Adrenal gland (tissue), 12 donors: ENCODE measurements around the gene GPR173. TPM values are rescaled to one million over a fixed set of nuclear protein-coding genes. Genes with fewer than 3 reads are reported as not detected.

ENCODE experiments used
- DNase-seq, 7 donors: peaks; one replicate each; pipeline ENCODE4 v3.0.0-alpha.2; 2019 to 2020
- H3K27ac ChIP-seq, 5 donors: fragments of 200-600 bp; sonication (generic) in 4 of 5; 1 replicate in 3 of 5; 2 replicates in 2 of 5; pipeline versions ENCODE4 v1.5.1 to v1.8.0; 2016 to 2020; ENCODE audit warnings: mild to moderate bottlenecking in 1 of 5
- H3K27me3 ChIP-seq: fragments of 200-600 bp; 2 replicates; pipeline ENCODE4 v1.8.0; 2021
- H3K36me3 ChIP-seq, 2 donors: fragments of 200-600 bp; replicated peaks in 1 of 2; 1 replicate in 1 of 2; 2 replicates in 1 of 2; pipeline versions ENCODE4 v1.5.1 to v1.8.0; 2018 to 2022
- H3K4me1 ChIP-seq, 2 donors: fragments of 200-600 bp; replicated peaks in 1 of 2; 1 replicate in 1 of 2; 2 replicates in 1 of 2; pipeline versions ENCODE4 v1.5.1 to v1.8.0; 2018 to 2021
- H3K4me3 ChIP-seq, 4 donors: fragments of 200-600 bp; sonication (generic) in 3 of 4; one replicate each; pipeline ENCODE4 v1.5.1; 2016 to 2018
- H3K9me3 ChIP-seq, 3 donors: fragments of 200-600 bp; sonication (generic) in 1 of 3; replicated peaks in 1 of 3; 1 replicate in 2 of 3; 2 replicates in 1 of 3; pipeline versions ENCODE4 v1.5.1 to v1.8.0; 2016 to 2021
- CTCF ChIP-seq, 6 experiments: fragments of 450-650 bp in 4 of 6; fragments of 200-600 bp in 2 of 6; sonication (generic) in 1 of 6; IDR thresholded peaks; 1 replicate in 5 of 6; 2 replicates in 1 of 6; pipeline versions ENCODE4 v1.5.1 to v1.8.0; 2016 to 2021; ENCODE audit warnings: antibody characterized with exemption in 6 of 6, mild to moderate bottlenecking in 2 of 6, moderate library complexity in 1 of 6
- POLR2A ChIP-seq, 2 donors: fragments of 450-650 bp; IDR thresholded peaks; one replicate each; pipeline ENCODE4 v1.6.1; 2017; ENCODE audit warnings: antibody characterized with exemption in 2 of 2, mild to moderate bottlenecking in 2 of 2, moderate library complexity in 1 of 2
- WGBS, 4 donors: extraction: QIAGEN DNeasy Blood & Tissue Kit in 2 of 4; methylation state at CpG; one replicate each; pipeline versions ENCODE4 v1.1.5 to v1.1.7; 2013 to 2017; 5-methylcytosine and 5-hydroxymethylcytosine counted together
- intact Hi-C, 2 donors: fragments of 100-400 bp; cut with DNase I; formaldehyde crosslinking; loops; one replicate each; pipeline versions ENCODE4 v1.14.1 to v1.15.0; 2022 to 2023
- polyA plus RNA-seq, 3 donors: library from polyadenylated mRNA; stranded (reverse); fragments of 200-250 nt in 2 of 3; fragments of 350-450 nt in 1 of 3; fragmentation: Illumina TruSeq in 1 of 3; extraction: RNeasy Lipid Tissue Mini Kit (QIAGEN cat#74804) in 1 of 3; gene quantifications; one replicate each; pipeline ENCODE4 v1.2.3, GENCODE V29; 2013 to 2014
- total RNA-seq, 9 donors: library from RNA; depleted of rRNA in 4 of 9; stranded (reverse); fragments of >200 nt in 4 of 9; fragments of 120-200 nt in 1 of 9; fragmentation: NEBNext Ultra II Directional in 1 of 9; extraction: Animal tissue kit (Norgen Biotek cat#: 25700) in 1 of 9; gene quantifications; one replicate each; pipeline versions ENCODE4 v1.1.0 to v1.2.4, GENCODE V29; 2013 to 2023
- donor health status: healthy with polysubstance abuse.
- donor health status: Bipolar disorder and iron deficiency.
- donor health status: DM: yes; HTN: yes; CAD: no.
- donor health status: DM: no; HTN: no; CAD: no.
- donor health status: DM: no; HTN: no; CAD: no.
- donor health status: DM: yes; HTN: yes; CAD: no.

Gene GPR173
- total and polyA plus RNA-seq, 12 donors, result 0.61 to 5.0 (median 2.3) TPM

- Histone ChIP-seq H3K27ac (no peak overlapping the region), H3K4me3 (no peak overlapping the region), H3K36me3 (no peaks in the 10 kb centered on the region), H3K4me1 (no peaks in the 10 kb centered on the region), H3K27me3 (no peaks in the 10 kb centered on the region), H3K9me3 (no peaks in the 10 kb centered on the region)
- WGBS, 4 donors, result 67 to 91% (median 88%) methylated on average over 3 to 27 of the region's 27 CpGs
- intact Hi-C loops, result no loop called here
- TF ChIP-seq CTCF (IDR thresholded peaks at IDR 0.05), result no peak
- TF ChIP-seq POLR2A (IDR thresholded peaks at IDR 0.05), result no peak
- DNase-seq, result peak in 1 of 7 donors; percentile 35
These were observed 28.9 kb downstream of the GPR173 start for GRCh38 chrX:53077207-53078197.

GRCh38 chrX:53078943-53079342, 30.4 kb downstream of the GPR173 start:
- Histone ChIP-seq H3K4me1 (peaks cover 0 to 3% of the 10 kb centered on the region in 2 donors), H3K27me3 (no peaks in the 10 kb centered on the region), H3K9me3 (no peaks in the 10 kb centered on the region), H3K4me3 (no peak overlapping the region), H3K27ac (no peak overlapping the region), H3K36me3 (no peaks in the 10 kb centered on the region)
- DNase-seq, result no peak
- intact Hi-C loops, result no loop called here
- WGBS, 4 donors, result 75 to 100% (median 89%) methylated on average over 1 of the region's 1 CpG
- TF ChIP-seq POLR2A (IDR thresholded peaks at IDR 0.05), result no peak
- TF ChIP-seq CTCF (IDR thresholded peaks at IDR 0.05), result no peak

- no peak for DNase-seq
- 22 to 70% (median 38%) methylated on average over 4 to 17 of the region's 17 CpGs for WGBS, 4 donors
These were observed 32.3 kb downstream of the GPR173 start for GRCh38 chrX:53080628-53081580.

More at GRCh38 chrX:53080628-53081580, 32.3 kb downstream of the GPR173 start:
- Histone ChIP-seq H3K4me1 (peaks cover 3 to 7% of the 10 kb centered on the region in 2 donors), H3K9me3 (no peaks in the 10 kb centered on the region), H3K36me3 (peaks cover 0 to 9% of the 10 kb centered on the region in 2 donors), H3K27ac (peak overlapping the region in 4 of 5 donors; percentile 44 to 97 (median 70)), H3K4me3 (peak overlapping the region in 1 of 4 donors; percentile 79), H3K27me3 (no peaks in the 10 kb centered on the region)
- TF ChIP-seq POLR2A (IDR thresholded peaks at IDR 0.05) (no peak), CTCF (IDR thresholded peaks at IDR 0.05) (no peak)
- intact Hi-C loops, result no loop called here
